ENCODE results near the gene EDAR. TPM values are rescaled to one million over a fixed set of nuclear protein-coding genes. Genes with fewer than 3 reads are reported as not detected.

The EDAR gene
- total RNA-seq, 2 experiments from 2014 or later = 0.31 to 0.36 TPM

DNA sequence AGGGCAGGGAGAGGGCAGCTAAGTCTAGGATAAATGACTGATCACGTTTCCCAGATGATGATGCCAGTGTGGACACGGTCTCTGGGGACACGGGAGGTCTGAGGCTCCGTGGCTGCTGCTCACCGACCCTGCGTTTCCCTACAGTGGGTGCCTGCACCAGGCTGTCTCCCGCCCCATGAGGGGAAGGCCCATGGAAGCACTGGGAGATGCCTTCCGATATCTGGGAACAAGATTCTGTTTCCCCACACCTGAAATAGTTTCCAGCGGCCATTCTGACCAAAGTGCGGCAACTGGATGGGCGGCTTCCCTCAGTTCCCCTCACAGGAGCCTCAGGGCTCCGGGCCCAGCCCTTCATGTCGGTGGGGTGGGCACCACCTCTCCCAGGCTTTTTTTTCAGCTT, 83.1 kb downstream of the EDAR start:
- no peaks in the 10 kb centered on the region for H3K9me3 Mint-ChIP-seq
- no peaks in the 10 kb centered on the region for H3K4me1 Mint-ChIP-seq (ENCODE audit: low read depth)
- H3K27ac Mint-ChIP-seq = no peak overlapping the region
- ChIA-PET POLR2A (no interaction called here), CTCF (interaction anchor here (1.7 kb wide), 1 partner anchor 83 kb away, joined by 4 read pairs; the partner anchor contains the start of gene EDAR)
- H3K27me3 Mint-ChIP-seq = no peaks in the 10 kb centered on the region
- DNase-seq = no peak
- no peak overlapping the region for H3K4me3 Mint-ChIP-seq
- intact Hi-C loops (cut with micrococcal nuclease) = no loop called here
- peaks cover 10% of the 10 kb centered on the region for H3K36me3 Mint-ChIP-seq

DNA sequence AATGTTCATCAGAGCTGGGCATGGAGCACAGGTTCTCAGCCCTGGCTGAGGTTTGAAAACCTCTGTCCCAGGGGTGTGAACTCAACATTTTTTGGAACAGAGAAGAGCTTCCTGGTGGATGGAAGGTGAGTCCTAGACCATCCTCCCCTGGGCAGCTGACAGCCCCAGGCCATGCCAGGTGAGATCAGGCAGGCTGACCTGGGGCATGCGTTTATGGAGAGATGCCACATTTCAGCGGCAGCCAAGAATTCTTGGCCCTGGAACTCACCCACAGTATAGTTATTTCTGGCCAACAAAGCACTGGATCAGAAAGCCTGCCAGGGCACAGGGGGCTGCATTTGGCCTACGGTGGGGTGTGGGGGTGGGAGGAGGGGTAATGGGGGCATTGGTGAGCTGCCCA, 83.8 kb downstream of the EDAR start:
- intact Hi-C loops (cut with micrococcal nuclease) = no loop called here
- H3K27ac Mint-ChIP-seq = no peak overlapping the region
- no peak for DNase-seq
- H3K4me3 Mint-ChIP-seq = no peak overlapping the region
- CTCF ChIA-PET = interaction anchor here (1.7 kb wide), 1 partner anchor 83 kb away, joined by 4 read pairs; the partner anchor contains the start of gene EDAR
- H3K4me1 Mint-ChIP-seq (ENCODE audit: low read depth) = no peaks in the 10 kb centered on the region
- H3K9me3 Mint-ChIP-seq = peaks cover 2% of the 10 kb centered on the region
- H3K36me3 Mint-ChIP-seq = peaks cover 14% of the 10 kb centered on the region
- POLR2A ChIA-PET = no interaction called here
- H3K27me3 Mint-ChIP-seq = no peaks in the 10 kb centered on the region

DNA sequence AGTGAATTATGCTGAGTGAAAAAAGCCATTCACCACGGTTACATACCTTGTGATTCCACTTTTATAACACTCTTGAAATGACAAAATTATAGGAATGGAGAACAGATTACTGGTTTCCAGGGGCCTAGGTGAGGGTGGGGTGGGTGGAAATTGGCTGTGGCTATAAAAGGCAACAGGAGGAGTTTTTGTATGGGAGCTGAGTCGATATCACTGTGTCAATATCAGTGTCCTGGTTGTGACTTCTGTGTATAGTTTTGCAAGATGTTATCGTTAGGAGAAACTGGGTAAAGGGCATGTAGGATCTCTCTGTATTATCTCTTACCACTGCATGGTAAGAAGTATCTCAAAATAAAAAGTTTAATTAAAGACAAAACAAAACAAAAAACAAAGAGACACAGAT, 84.3 kb downstream of the EDAR start:
- H3K9me3 Mint-ChIP-seq = peaks cover 2% of the 10 kb centered on the region
- POLR2A ChIA-PET = no interaction called here
- no peak overlapping the region for H3K27ac Mint-ChIP-seq
- H3K4me1 Mint-ChIP-seq (ENCODE audit: low read depth) = no peaks in the 10 kb centered on the region
- no peaks in the 10 kb centered on the region for H3K27me3 Mint-ChIP-seq
- no peak for DNase-seq
- CTCF ChIA-PET = no interaction called here
- H3K36me3 Mint-ChIP-seq = peaks cover 14% of the 10 kb centered on the region
- intact Hi-C loops (cut with micrococcal nuclease) = no loop called here
- no peak overlapping the region for H3K4me3 Mint-ChIP-seq

DNA sequence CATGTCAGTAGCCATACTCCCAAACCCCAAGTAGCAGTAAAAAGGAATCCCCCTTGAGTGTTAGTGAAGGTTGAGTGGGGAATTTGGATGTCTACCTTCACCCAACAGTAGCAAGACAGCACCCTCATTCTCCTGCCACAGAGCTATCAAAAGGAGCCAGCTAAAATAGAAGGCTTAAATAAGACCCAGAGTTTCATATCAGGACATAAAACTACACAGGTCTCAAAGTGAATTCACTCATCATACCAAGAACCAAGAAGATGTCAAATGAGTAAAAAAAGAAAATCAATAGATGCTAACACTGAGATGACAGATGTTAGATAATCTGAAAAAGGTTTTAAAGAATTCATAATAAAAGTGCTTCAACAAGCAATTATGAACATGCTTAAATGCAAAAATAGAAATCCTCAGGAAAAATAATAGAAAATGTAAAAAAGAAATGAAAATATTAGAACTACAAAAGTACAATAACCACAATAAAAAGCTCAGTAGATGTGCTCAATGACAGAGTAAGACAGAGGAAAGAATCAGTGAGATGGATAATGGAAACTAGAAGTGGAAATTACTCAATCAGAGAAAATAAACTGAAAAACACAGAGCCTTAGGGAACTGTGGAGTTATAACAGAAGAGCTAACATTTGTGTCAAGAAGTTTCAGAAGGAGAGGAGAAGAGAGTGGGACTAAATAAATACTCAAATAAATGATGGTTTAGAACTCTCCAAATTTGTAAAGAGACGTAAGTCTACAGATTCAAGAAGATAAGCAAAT, 90.5 kb downstream of the EDAR start:
- no peak overlapping the region for H3K4me3 Mint-ChIP-seq
- CTCF ChIA-PET = no interaction called here
- H3K4me1 Mint-ChIP-seq (ENCODE audit: low read depth) = peaks cover 5% of the 10 kb centered on the region
- H3K27ac Mint-ChIP-seq = no peak overlapping the region
- peaks cover 2% of the 10 kb centered on the region for H3K9me3 Mint-ChIP-seq
- no peaks in the 10 kb centered on the region for H3K27me3 Mint-ChIP-seq
- POLR2A ChIA-PET = no interaction called here
- no peak for DNase-seq
- intact Hi-C loops (cut with micrococcal nuclease) = no loop called here
- H3K36me3 Mint-ChIP-seq = peaks cover 28% of the 10 kb centered on the region

DNA sequence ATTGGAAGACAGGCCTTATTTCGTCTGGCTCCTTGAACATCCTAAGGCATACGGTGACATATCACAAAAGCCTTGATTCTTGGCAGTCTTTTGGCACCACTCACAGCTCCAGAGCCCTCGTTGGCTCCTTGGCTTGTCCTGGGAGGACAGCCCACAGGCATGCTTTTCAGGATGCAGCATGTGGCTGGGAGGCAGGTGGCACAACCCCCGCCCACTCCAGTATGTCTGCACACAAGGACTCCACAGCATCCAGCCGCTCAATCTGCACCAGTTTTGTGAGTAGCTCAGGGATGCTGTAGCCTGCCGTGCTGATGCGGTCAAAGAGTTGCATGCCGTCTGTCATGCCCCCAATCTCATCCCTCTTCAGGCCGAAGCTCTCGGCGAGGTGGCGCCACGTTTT, 92.3 kb downstream of the EDAR start:
- Mint-ChIP-seq H3K9me3 (peaks cover 2% of the 10 kb centered on the region), H3K4me1 (ENCODE audit: low read depth) (peaks cover 5% of the 10 kb centered on the region), H3K4me3 (no peak overlapping the region), H3K27ac (no peak overlapping the region), H3K27me3 (no peaks in the 10 kb centered on the region), H3K36me3 (peaks cover 29% of the 10 kb centered on the region)
- ChIA-PET CTCF (no interaction called here), POLR2A (no interaction called here)
- no peak for DNase-seq
- intact Hi-C loops (cut with micrococcal nuclease) = no loop called here

DNA sequence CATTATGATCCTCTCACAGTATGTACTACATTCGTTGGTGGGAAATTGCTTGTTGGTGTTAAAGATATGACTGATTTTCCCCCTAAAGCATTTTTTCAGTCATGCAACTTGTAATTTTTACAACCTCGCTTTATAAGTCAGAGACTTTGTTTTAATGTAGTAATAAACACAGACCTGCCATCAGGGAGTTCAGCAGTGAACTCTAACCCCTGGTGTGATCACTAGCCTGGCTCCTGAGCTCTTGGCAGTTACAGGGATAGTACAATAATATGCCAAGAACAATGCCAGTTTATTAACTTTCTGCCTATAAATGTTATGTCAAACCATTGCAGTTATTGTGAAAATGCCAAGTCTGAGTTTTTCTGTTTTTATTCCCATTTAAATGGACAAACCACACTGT, 93.8 kb downstream of the EDAR start:
- Mint-ChIP-seq H3K4me3 (no peak overlapping the region), H3K9me3 (peaks cover 14% of the 10 kb centered on the region), H3K27me3 (no peaks in the 10 kb centered on the region), H3K27ac (no peak overlapping the region), H3K4me1 (ENCODE audit: low read depth) (peaks cover 5% of the 10 kb centered on the region), H3K36me3 (peaks cover 22% of the 10 kb centered on the region)
- CTCF ChIA-PET = interaction anchor here (0.6 kb wide), 1 partner anchor 15 kb away, joined by 4 read pairs; no protein-coding TSS in a partner anchor
- intact Hi-C loops (cut with micrococcal nuclease) = no loop called here
- POLR2A ChIA-PET = no interaction called here
- DNase-seq = no peak

DNA sequence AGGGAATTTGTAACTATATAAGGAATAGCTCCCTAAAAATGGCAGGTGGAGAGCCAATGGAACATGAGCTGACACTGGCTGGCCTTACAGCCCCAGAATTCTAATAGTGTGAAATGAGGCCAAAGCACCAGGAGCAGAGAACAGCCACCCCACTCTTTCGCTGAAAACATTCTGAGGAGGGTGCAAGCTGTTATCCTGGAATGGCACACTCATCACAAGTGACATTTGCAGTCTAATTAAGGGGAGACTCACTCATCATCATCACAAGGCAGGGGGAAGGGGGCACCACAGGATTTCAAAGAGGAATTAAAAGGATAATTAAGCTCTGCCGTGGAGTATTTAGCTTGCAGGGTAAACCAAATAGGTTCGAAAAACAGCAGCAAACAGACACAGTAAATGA, 94.3 kb downstream of the EDAR start:
- Mint-ChIP-seq H3K4me3 (no peak overlapping the region), H3K36me3 (peaks cover 23% of the 10 kb centered on the region), H3K4me1 (ENCODE audit: low read depth) (peaks cover 5% of the 10 kb centered on the region), H3K27ac (no peak overlapping the region), H3K9me3 (peaks cover 17% of the 10 kb centered on the region), H3K27me3 (no peaks in the 10 kb centered on the region)
- no peak for DNase-seq
- CTCF ChIA-PET = interaction anchor here (0.6 kb wide), 1 partner anchor 15 kb away, joined by 4 read pairs; no protein-coding TSS in a partner anchor
- intact Hi-C loops (cut with micrococcal nuclease) = no loop called here
- POLR2A ChIA-PET = no interaction called here

DNA sequence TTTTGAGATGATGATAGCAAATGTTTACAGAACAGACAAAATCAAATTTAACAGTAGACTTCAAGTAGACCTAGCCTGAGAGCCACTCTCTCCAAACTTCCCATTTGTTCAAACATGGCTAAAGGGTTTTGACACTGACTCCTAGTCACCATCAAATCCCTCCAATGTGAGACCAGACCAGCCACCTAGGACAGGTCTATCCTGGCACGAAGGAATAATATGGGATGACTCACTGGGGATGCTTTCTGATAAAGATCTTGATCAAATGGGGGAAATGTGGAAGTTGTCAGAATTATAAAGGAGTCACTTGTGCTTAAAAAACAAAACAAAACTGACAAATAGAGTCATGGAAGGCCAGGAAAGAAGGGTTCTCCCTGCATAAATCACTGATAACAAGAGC, 95.7 kb downstream of the EDAR start:
- H3K36me3 Mint-ChIP-seq = peaks cover 23% of the 10 kb centered on the region
- no peak overlapping the region for H3K4me3 Mint-ChIP-seq
- no peaks in the 10 kb centered on the region for H3K27me3 Mint-ChIP-seq
- intact Hi-C loops (cut with micrococcal nuclease) = no loop called here
- POLR2A ChIA-PET = no interaction called here
- DNase-seq = no peak
- CTCF ChIA-PET = no interaction called here
- no peaks in the 10 kb centered on the region for H3K4me1 Mint-ChIP-seq (ENCODE audit: low read depth)
- no peak overlapping the region for H3K27ac Mint-ChIP-seq
- peaks cover 31% of the 10 kb centered on the region for H3K9me3 Mint-ChIP-seq

DNA sequence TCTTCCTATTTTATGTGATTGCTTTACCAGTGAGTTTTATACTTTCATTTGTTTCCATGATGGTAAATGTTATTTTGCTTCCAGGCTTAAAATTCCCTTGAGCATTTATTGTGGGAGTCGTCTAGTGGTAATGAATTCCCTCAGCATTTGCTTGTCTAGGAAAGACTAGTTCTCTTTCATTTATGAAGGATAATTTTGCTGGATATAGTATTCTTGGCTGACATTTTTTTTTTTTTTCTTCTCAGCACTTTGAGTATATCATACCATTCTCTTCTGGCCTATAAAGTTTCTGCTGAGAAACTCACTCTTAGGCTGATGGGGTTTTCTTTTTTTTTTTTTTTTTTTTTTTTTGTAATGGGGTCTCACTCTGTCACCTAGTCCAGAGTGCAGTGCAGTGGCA, 99.1 kb downstream of the EDAR start:
- no peak for DNase-seq
- intact Hi-C loops (cut with micrococcal nuclease) = no loop called here
- peaks cover 18% of the 10 kb centered on the region for H3K36me3 Mint-ChIP-seq
- H3K4me1 Mint-ChIP-seq (ENCODE audit: low read depth) = no peaks in the 10 kb centered on the region
- ChIA-PET POLR2A (no interaction called here), CTCF (no interaction called here)
- peaks cover 42% of the 10 kb centered on the region for H3K9me3 Mint-ChIP-seq
- no peak overlapping the region for H3K27ac Mint-ChIP-seq
- H3K27me3 Mint-ChIP-seq = no peaks in the 10 kb centered on the region
- H3K4me3 Mint-ChIP-seq = no peak overlapping the region

DNA sequence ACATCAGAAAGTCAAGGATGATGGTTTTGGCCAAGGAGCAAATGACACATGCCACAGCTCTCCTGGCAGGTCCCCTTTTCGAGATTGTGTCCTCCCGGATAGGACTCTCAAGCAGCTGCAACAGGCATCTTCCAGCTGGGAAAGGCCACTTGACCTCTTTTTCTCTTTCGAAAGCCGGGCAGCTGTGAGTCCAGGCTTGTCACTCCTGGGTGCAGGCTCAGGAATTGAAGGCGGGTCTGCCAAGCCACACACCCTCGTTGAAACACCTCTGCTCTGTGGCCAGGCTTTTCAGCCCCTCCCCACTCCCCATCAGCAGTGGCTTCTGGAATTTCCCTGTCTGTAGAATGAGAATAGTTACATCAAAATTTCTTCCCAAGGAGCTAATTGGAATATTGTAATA, 104.4 kb downstream of the EDAR start:
- intact Hi-C loops (cut with micrococcal nuclease) = no loop called here
- ChIA-PET CTCF (no interaction called here), POLR2A (no interaction called here)
- H3K36me3 Mint-ChIP-seq = peaks cover 8% of the 10 kb centered on the region
- no peak overlapping the region for H3K4me3 Mint-ChIP-seq
- H3K9me3 Mint-ChIP-seq = peaks cover 47% of the 10 kb centered on the region
- no peaks in the 10 kb centered on the region for H3K27me3 Mint-ChIP-seq
- no peaks in the 10 kb centered on the region for H3K4me1 Mint-ChIP-seq (ENCODE audit: low read depth)
- no peak overlapping the region for H3K27ac Mint-ChIP-seq
- no peak for DNase-seq

DNA sequence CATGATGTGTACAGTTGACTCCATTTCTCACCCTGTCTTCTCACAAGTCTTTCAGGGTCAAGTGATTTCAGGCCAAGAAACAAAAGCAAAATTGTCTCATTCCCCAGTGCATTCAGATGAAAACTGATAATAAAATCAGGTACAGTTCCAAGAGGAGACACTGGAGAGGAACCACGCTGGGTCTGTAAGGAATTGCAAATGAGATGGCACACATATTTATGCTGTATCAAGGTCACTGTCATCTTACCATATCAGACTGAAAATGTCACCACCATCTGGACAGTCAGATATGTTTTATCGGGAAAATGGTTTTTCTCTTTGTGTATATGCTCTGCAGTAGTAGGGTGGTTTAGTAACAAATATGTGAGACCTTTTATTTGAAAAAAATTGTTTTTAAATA, 110.7 kb downstream of the EDAR start:
- H3K9me3 Mint-ChIP-seq = peaks cover 24% of the 10 kb centered on the region
- intact Hi-C loops (cut with micrococcal nuclease) = no loop called here
- no peak overlapping the region for H3K4me3 Mint-ChIP-seq
- no peak for DNase-seq
- H3K27me3 Mint-ChIP-seq = no peaks in the 10 kb centered on the region
- no peak overlapping the region for H3K27ac Mint-ChIP-seq
- CTCF ChIA-PET = no interaction called here
- POLR2A ChIA-PET = no interaction called here
- peaks cover 6% of the 10 kb centered on the region for H3K36me3 Mint-ChIP-seq
- H3K4me1 Mint-ChIP-seq (ENCODE audit: low read depth) = no peaks in the 10 kb centered on the region

DNA sequence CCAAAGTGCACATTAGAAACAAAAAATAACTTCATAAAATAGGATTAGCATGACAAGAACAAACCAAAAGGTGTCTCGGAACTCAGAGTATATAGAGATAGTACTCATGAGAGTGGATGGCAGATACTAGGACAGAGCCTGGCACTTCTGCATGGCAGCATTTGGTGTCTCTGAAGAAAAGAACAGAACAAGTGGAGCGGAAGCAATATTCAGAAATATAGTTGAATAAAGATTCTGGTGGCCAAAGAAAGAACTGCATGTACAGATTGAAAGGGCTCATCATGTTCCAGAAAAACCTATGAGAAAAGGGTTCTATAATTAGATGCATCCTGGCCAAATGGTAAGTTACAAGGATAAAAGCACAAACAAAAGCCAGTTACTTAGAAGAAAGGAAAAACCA, 111.5 kb downstream of the EDAR start:
- peaks cover 19% of the 10 kb centered on the region for H3K9me3 Mint-ChIP-seq
- CTCF ChIA-PET = no interaction called here
- no peak for DNase-seq
- no peak overlapping the region for H3K27ac Mint-ChIP-seq
- H3K4me1 Mint-ChIP-seq (ENCODE audit: low read depth) = no peaks in the 10 kb centered on the region
- H3K36me3 Mint-ChIP-seq = peaks cover 6% of the 10 kb centered on the region
- intact Hi-C loops (cut with micrococcal nuclease) = no loop called here
- H3K27me3 Mint-ChIP-seq = no peaks in the 10 kb centered on the region
- no peak overlapping the region for H3K4me3 Mint-ChIP-seq
- POLR2A ChIA-PET = no interaction called here

DNA sequence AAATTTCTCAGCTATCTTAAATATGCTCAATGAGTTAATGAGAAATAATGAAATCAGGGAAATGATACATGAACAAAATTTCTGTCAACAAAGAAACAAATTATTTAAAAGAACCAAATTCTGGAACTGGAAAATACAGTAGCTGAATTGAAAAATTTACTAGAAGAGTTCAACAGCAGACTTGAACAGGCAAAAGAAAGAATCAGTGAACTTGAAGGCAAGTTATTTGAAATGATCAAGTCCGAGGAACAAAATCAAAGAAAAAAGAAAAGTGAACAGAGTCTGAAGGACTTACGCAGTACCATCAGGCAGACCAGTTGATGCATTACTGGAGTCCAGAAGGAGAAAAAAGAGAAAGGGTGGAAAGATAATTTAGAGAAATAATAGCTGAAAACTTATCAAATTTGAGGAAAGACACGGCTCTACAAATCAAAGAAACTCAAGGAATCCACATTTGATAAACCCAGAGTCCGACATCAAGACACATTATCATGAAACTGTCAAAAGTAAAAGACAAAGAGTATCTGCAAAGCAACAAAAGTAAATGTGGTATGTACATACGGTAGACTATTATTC, 118.9 kb downstream of the EDAR start:
- no peak overlapping the region for H3K27ac Mint-ChIP-seq
- CTCF ChIA-PET = no interaction called here
- intact Hi-C loops (cut with micrococcal nuclease) = no loop called here
- no peaks in the 10 kb centered on the region for H3K27me3 Mint-ChIP-seq
- peaks cover 19% of the 10 kb centered on the region for H3K9me3 Mint-ChIP-seq
- H3K4me3 Mint-ChIP-seq = no peak overlapping the region
- H3K4me1 Mint-ChIP-seq (ENCODE audit: low read depth) = no peaks in the 10 kb centered on the region
- peaks cover 38% of the 10 kb centered on the region for H3K36me3 Mint-ChIP-seq
- POLR2A ChIA-PET = no interaction called here
- no peak for DNase-seq

Data from activated CD4-positive, alpha-beta memory T cell treated with anti-CD3 and anti-CD28 coated beads for 36 hours (primary cell).